ENCODE measurements around the gene CHL1. TPM values are rescaled to one million over a fixed set of nuclear protein-coding genes. Genes with fewer than 3 reads are reported as not detected.

The CHL1 gene
- total and polyA plus RNA-seq, 2 of the 8 experiments (the other 6 are each of a cell fraction or from before 2014, with no cell fraction given), result 0.05 to 0.99 TPM

- no peak for TF ChIP-seq POU5F1 (IDR thresholded peaks at IDR 0.05; ENCODE audit: low read depth, low read length)
- TF ChIP-seq TCF12 (IDR thresholded peaks at IDR 0.05; ENCODE audit: low read depth, low read length), result no peak
- TF ChIP-seq CREB1 (IDR thresholded peaks at IDR 0.05), result no peak
- TF ChIP-seq ASH2L (IDR thresholded peaks at IDR 0.05; ENCODE audit: low read length), result no peak
Measured at GRCh38 chr3:284322-284721, 87.8 kb downstream of the CHL1 start (continued).
